VCaP (cell line): ENCODE results near the gene VCAN.

Experiments used
- H3K27ac ChIP-seq: fragments of 450-650 bp; 2 replicates; pipeline ENCODE4 v1.5.1; 2017
- CTCF ChIP-seq: fragments of 450-650 bp; conservative IDR thresholded peaks from 2 replicates; pipeline ENCODE4 v1.5.1; 2017; ENCODE audit warnings: mild to moderate bottlenecking, moderate library complexity

Gene VCAN

GRCh38 chr5:83531661-83532060, 60.1 kb downstream of the VCAN start:
- no peak overlapping the region for H3K27ac ChIP-seq
- TF ChIP-seq CTCF, result no peak

GRCh38 chr5:83538786-83539462, 67.4 kb downstream of the VCAN start:
- no peak for TF ChIP-seq CTCF
- no peak overlapping the region for H3K27ac ChIP-seq

- no peak overlapping the region for H3K27ac ChIP-seq
- no peak for TF ChIP-seq CTCF
Observed at GRCh38 chr5:83539463-83539790, 67.9 kb downstream of the VCAN start.

- no peak for TF ChIP-seq CTCF
- no peak overlapping the region for H3K27ac ChIP-seq
Observed at GRCh38 chr5:83540105-83540504, 68.6 kb downstream of the VCAN start.

- H3K27ac ChIP-seq, result no peak overlapping the region
- no peak for TF ChIP-seq CTCF
Observed at GRCh38 chr5:83540783-83541182, 69.2 kb downstream of the VCAN start.

GRCh38 chr5:83542839-83543238, 71.3 kb downstream of the VCAN start:
- H3K27ac ChIP-seq, result no peak overlapping the region
- TF ChIP-seq CTCF, result no peak

- H3K27ac ChIP-seq, result no peak overlapping the region
- no peak for TF ChIP-seq CTCF
Observed at GRCh38 chr5:83543898-83544297, 72.4 kb downstream of the VCAN start.
